Measurements from ENCODE around the gene SLC1A5. TPM values are rescaled to one million over a fixed set of nuclear protein-coding genes. Genes with fewer than 3 reads are reported as not detected.
A peak's percentile ranks its signal among the peaks of the same experiment; 100 is the strongest.
"Not testable (repeated sequence)": the region's sequence is repeated elsewhere in the genome, so short reads cannot be mapped to it uniquely, and the experiment has no call there.

SLC1A5 gene
- total and polyA plus RNA-seq, 2 experiments from 2014 or later: 103 to 272 TPM

DNA sequence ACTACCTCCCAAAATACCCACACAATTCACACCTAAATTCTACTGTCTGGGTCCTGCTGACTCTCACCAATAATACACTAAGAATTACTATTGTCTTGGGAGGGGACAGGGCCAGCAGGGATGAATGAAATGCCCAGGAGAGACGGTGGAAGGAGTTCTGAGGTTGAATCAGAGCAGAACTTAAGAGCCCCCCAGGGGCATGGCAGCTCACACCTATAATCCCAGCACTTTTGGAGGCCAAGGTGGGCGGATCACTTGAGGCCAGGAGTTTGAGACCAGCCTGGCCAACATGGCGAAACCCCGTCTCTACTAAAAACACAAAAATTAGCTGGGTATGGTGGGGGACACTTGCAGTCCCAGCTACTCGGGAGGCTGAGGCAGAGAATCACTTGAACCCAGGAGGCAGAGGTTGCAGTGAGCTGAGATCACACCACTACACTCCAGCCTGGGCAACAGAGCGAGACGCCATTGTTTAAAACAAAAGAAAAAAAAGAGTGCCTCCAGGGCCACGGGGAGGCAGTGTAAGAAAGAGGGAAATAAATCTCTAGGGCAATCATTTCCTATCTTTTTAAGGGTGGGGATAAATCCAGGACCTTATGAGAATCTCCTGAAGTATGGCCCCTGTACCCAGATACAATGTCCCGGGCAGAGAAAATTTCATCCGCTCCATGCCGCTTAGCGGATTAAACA, 10.3 kb downstream of the SLC1A5 start:
- DNase-seq (ENCODE audit: low spot score); H3K4me2 ChIP-seq; H3K4me3 ChIP-seq; H3K27me3 ChIP-seq (ENCODE audit: insufficient read depth); H3K9me2 ChIP-seq (ENCODE audit: insufficient read depth); H3K4me1 Mint-ChIP-seq; H3K4me1 ChIP-seq (ENCODE audit: insufficient read depth); H2AFZ ChIP-seq; H3K4me3 Mint-ChIP-seq; ATAC-seq; H3K9me3 Mint-ChIP-seq: not testable (repeated sequence)
- H3F3A ChIP-seq (replicated peaks; ENCODE audit: low read depth): peaks cover 49% of the 10 kb centered on the region
- H3K79me2 ChIP-seq (replicated peaks; ENCODE audit: insufficient read depth): peaks cover 24% of the 10 kb centered on the region
- H4K20me1 ChIP-seq (replicated peaks; ENCODE audit: insufficient read depth): peaks cover 47% of the 10 kb centered on the region
- H3K27me3 Mint-ChIP-seq (ENCODE audit: insufficient read depth, low read depth, poor library complexity): peaks cover 20% of the 10 kb centered on the region
- H3K36me3 Mint-ChIP-seq (ENCODE audit: low read depth): peaks cover 94% of the 10 kb centered on the region
- peaks cover 62% of the 10 kb centered on the region for H3K36me3 ChIP-seq (ENCODE audit: insufficient read depth)
- peak overlapping the region; percentile 70 for H3K27ac ChIP-seq (ENCODE audit: low read depth)
- 0 out of 2 replicates have a peak overlapping the region, but pooled peaks have one; percentile 74 for H3K27ac Mint-ChIP-seq

GRCh38 chr19:46776927-46777911, 11.2 kb downstream of the SLC1A5 start:
- Histone ChIP-seq H2AFZ (no peak overlapping the region), H3K27ac (ENCODE audit: low read depth) (peak overlapping the region; percentile 72), H3K4me2 (no peak overlapping the region), H3F3A (replicated peaks; ENCODE audit: low read depth) (peaks cover 41% of the 10 kb centered on the region), H3K9me2 (ENCODE audit: insufficient read depth) (no peaks in the 10 kb centered on the region), H3K36me3 (ENCODE audit: insufficient read depth) (peaks cover 54% of the 10 kb centered on the region), H3K27me3 (ENCODE audit: insufficient read depth) (no peaks in the 10 kb centered on the region), H4K20me1 (replicated peaks; ENCODE audit: insufficient read depth) (peaks cover 39% of the 10 kb centered on the region), H3K79me2 (replicated peaks; ENCODE audit: insufficient read depth) (peaks cover 16% of the 10 kb centered on the region), H3K4me3 (no peak overlapping the region), H3K4me1 (ENCODE audit: insufficient read depth) (no peaks in the 10 kb centered on the region)
- peaks cover 92% of the 10 kb centered on the region for H3K36me3 Mint-ChIP-seq (ENCODE audit: low read depth)
- H3K4me1 Mint-ChIP-seq: peaks cover 2% of the 10 kb centered on the region; the same call in 1 of the 3 replicates
- DNase-seq (ENCODE audit: low spot score) (peak; percentile 90), ATAC-seq (peak; percentile 85)
- no peak overlapping the region for H3K27ac Mint-ChIP-seq
- H3K9me3 Mint-ChIP-seq: no peaks in the 10 kb centered on the region
- H3K27me3 Mint-ChIP-seq (ENCODE audit: insufficient read depth, low read depth, poor library complexity): peaks cover 17% of the 10 kb centered on the region
- TF ChIP-seq POLR2AphosphoS5 (IDR thresholded peaks at IDR 0.05; ENCODE audit: low read depth) (0 out of 2 replicates have a peak, but pooled peaks have one; percentile 6), CREB1 (CRISPR knock-in tag; IDR thresholded peaks at IDR 0.05; ENCODE audit: low read depth) (no peak), STAT1 (IDR thresholded peaks at IDR 0.05; ENCODE audit: unreplicated experiment) (no peak), ZNF114 (CRISPR knock-in tag; IDR thresholded peaks at IDR 0.05) (no peak), NANOG (IDR thresholded peaks at IDR 0.05; ENCODE audit: borderline replicate concordance) (no peak)
- TF ChIP-seq, protein P1, sequence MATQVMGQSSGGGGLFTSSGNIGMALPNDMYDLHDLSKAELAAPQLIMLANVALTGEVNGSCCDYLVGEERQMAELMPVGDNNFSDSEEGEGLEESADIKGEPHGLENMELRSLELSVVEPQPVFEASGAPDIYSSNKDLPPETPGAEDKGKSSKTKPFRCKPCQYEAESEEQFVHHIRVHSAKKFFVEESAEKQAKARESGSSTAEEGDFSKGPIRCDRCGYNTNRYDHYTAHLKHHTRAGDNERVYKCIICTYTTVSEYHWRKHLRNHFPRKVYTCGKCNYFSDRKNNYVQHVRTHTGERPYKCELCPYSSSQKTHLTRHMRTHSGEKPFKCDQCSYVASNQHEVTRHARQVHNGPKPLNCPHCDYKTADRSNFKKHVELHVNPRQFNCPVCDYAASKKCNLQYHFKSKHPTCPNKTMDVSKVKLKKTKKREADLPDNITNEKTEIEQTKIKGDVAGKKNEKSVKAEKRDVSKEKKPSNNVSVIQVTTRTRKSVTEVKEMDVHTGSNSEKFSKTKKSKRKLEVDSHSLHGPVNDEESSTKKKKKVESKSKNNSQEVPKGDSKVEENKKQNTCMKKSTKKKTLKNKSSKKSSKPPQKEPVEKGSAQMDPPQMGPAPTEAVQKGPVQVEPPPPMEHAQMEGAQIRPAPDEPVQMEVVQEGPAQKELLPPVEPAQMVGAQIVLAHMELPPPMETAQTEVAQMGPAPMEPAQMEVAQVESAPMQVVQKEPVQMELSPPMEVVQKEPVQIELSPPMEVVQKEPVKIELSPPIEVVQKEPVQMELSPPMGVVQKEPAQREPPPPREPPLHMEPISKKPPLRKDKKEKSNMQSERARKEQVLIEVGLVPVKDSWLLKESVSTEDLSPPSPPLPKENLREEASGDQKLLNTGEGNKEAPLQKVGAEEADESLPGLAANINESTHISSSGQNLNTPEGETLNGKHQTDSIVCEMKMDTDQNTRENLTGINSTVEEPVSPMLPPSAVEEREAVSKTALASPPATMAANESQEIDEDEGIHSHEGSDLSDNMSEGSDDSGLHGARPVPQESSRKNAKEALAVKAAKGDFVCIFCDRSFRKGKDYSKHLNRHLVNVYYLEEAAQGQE (IDR thresholded peaks at IDR 0.05; ENCODE audit: unreplicated experiment): no peak
- TF ChIP-seq, protein P2, sequence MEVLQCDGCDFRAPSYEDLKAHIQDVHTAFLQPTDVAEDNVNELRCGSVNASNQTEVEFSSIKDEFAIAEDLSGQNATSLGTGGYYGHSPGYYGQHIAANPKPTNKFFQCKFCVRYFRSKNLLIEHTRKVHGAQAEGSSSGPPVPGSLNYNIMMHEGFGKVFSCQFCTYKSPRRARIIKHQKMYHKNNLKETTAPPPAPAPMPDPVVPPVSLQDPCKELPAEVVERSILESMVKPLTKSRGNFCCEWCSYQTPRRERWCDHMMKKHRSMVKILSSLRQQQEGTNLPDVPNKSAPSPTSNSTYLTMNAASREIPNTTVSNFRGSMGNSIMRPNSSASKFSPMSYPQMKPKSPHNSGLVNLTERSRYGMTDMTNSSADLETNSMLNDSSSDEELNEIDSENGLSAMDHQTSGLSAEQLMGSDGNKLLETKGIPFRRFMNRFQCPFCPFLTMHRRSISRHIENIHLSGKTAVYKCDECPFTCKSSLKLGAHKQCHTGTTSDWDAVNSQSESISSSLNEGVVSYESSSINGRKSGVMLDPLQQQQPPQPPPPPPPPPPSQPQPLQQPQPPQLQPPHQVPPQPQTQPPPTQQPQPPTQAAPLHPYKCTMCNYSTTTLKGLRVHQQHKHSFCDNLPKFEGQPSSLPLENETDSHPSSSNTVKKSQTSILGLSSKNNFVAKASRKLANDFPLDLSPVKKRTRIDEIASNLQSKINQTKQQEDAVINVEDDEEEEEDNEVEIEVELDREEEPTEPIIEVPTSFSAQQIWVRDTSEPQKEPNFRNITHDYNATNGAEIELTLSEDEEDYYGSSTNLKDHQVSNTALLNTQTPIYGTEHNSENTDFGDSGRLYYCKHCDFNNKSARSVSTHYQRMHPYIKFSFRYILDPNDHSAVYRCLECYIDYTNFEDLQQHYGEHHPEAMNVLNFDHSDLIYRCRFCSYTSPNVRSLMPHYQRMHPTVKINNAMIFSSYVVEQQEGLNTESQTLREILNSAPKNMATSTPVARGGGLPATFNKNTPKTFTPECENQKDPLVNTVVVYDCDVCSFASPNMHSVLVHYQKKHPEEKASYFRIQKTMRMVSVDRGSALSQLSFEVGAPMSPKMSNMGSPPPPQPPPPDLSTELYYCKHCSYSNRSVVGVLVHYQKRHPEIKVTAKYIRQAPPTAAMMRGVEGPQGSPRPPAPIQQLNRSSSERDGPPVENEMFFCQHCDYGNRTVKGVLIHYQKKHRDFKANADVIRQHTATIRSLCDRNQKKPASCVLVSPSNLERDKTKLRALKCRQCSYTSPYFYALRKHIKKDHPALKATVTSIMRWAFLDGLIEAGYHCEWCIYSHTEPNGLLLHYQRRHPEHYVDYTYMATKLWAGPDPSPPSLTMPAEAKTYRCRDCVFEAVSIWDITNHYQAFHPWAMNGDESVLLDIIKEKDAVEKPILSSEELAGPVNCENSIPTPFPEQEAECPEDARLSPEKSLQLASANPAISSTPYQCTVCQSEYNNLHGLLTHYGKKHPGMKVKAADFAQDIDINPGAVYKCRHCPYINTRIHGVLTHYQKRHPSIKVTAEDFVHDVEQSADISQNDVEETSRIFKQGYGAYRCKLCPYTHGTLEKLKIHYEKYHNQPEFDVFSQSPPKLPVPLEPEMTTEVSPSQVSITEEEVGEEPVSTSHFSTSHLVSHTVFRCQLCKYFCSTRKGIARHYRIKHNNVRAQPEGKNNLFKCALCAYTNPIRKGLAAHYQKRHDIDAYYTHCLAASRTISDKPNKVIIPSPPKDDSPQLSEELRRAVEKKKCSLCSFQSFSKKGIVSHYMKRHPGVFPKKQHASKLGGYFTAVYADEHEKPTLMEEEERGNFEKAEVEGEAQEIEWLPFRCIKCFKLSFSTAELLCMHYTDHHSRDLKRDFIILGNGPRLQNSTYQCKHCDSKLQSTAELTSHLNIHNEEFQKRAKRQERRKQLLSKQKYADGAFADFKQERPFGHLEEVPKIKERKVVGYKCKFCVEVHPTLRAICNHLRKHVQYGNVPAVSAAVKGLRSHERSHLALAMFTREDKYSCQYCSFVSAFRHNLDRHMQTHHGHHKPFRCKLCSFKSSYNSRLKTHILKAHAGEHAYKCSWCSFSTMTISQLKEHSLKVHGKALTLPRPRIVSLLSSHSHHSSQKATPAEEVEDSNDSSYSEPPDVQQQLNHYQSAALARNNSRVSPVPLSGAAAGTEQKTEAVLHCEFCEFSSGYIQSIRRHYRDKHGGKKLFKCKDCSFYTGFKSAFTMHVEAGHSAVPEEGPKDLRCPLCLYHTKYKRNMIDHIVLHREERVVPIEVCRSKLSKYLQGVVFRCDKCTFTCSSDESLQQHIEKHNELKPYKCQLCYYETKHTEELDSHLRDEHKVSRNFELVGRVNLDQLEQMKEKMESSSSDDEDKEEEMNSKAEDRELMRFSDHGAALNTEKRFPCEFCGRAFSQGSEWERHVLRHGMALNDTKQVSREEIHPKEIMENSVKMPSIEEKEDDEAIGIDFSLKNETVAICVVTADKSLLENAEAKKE (CRISPR knock-in tag; IDR thresholded peaks at IDR 0.05): no peak
- no peak overlapping the region for H3K4me3 Mint-ChIP-seq
